Measurements from ENCODE around the gene MUSK. TPM values are rescaled to one million over a fixed set of nuclear protein-coding genes. Genes with fewer than 3 reads are reported as not detected.

The MUSK gene
- total and polyA plus RNA-seq, 2 of the 8 experiments (the other 6 are each of a cell fraction or from before 2014, with no cell fraction given) = not detected

GRCh38 chr9:110752766-110753165 is 84.2 kb downstream of the MUSK start:
- Histone ChIP-seq H3K14ac (ENCODE audit: insufficient read length) (no peak overlapping the region), H2AFZ (ENCODE audit: low read length) (no peak overlapping the region), H4K8ac (ENCODE audit: extremely low read depth, insufficient read depth, low read length) (no peak overlapping the region), H2BK20ac (ENCODE audit: low read length) (no peak overlapping the region), H3K9me3 (ENCODE audit: insufficient read depth in 2 of 2, low read depth in 1 of 2, low read length in 1 of 2) (no peaks in the 10 kb centered on the region), H3K79me2 (ENCODE audit: control insufficient read depth in 1 of 2, insufficient read depth in 2 of 2, low read length in 2 of 2) (no peaks in the 10 kb centered on the region), H3K23ac (ENCODE audit: insufficient read length) (no peak overlapping the region), H3K79me1 (ENCODE audit: low read depth, low read length) (no peaks in the 10 kb centered on the region), H3K27me3 (replicated peaks in 1 of 4; ENCODE audit: control insufficient read depth in 3 of 4, extremely low read depth in 1 of 4, insufficient read depth in 3 of 4, low read length in 3 of 4) (no peaks in the 10 kb centered on the region), H2BK12ac (ENCODE audit: low read depth, low read length) (no peak overlapping the region), H4K91ac (replicated peaks; ENCODE audit: insufficient read length, low read length) (no peak overlapping the region), H4K20me1 (replicated peaks in 1 of 2; ENCODE audit: control insufficient read depth in 1 of 2, insufficient read depth in 2 of 2, low read length in 2 of 2) (no peaks in the 10 kb centered on the region), H3K23me2 (ENCODE audit: low read depth, low read length) (no peaks in the 10 kb centered on the region; the same call in 1 of the 2 replicates), H3K27ac (ENCODE audit: low read depth, low read length) (no peak overlapping the region), H2BK5ac (ENCODE audit: low read depth, low read length) (no peak overlapping the region), H2BK120ac (replicated peaks; ENCODE audit: low read depth, low read length) (no peak overlapping the region), H3K4me3 (ENCODE audit: extremely low read depth in 1 of 4, insufficient read depth in 2 of 4, low read depth in 3 of 4, low read length in 4 of 4) (no peak overlapping the region), H2BK15ac (ENCODE audit: low read length) (no peak overlapping the region), H3K36me3 (ENCODE audit: control insufficient read depth in 2 of 4, insufficient read depth in 4 of 4, low read length in 3 of 4) (no peaks in the 10 kb centered on the region), H2AK5ac (ENCODE audit: low read depth, low read length) (no peak overlapping the region), H3K9ac (replicated peaks in 1 of 4; ENCODE audit: extremely low read depth in 1 of 4, low read depth in 3 of 4, low read length in 3 of 4) (no peak overlapping the region), H3K4me1 (replicated peaks in 1 of 4; ENCODE audit: control insufficient read depth in 3 of 4, insufficient read depth in 4 of 4, low read length in 3 of 4) (no peaks in the 10 kb centered on the region), H3K4ac (replicated peaks; ENCODE audit: insufficient read length, low read depth, low read length) (no peak overlapping the region), H4K5ac (ENCODE audit: insufficient read length, low read depth, low read length) (no peak overlapping the region), H3K4me2 (ENCODE audit: insufficient read depth in 1 of 2, low read depth in 2 of 2, low read length in 2 of 2) (no peak overlapping the region), H3K18ac (ENCODE audit: extremely low read depth, low read length) (no peak overlapping the region), H3K56ac (replicated peaks; ENCODE audit: insufficient read length, low read depth, low read length) (no peak overlapping the region)
- WGBS, 2 experiments (ENCODE audit: extremely low coverage in 1 of 2, insufficient coverage in 1 of 2, insufficient read length in 1 of 2, insufficient replicate concordance in 2 of 2, low coverage in 1 of 2, low lambda C conversion rate in 2 of 2, missing lambda C conversion rate in 1 of 2) = 100% methylated on average over 2 of the region's 2 CpGs; no CpG with 5 or more reads in 1 of the 2 experiments
- ChIA-PET CTCF (ENCODE audit: partially characterized antibody) (no interaction called here), POLR2A (ENCODE audit: partially characterized antibody) (no interaction called here)
- FAIRE-seq = no peak
- no peak for DNase-seq (ENCODE audit: low read depth in 1 of 2, low spot score in 2 of 2)
- no peak for TF ChIP-seq RFX5 (IDR thresholded peaks at IDR 0.05; ENCODE audit: borderline replicate concordance, low read depth, low read length)
- no peak for TF ChIP-seq NRF1 (IDR thresholded peaks at IDR 0.05; ENCODE audit: low read depth, low read length)
- TF ChIP-seq CBX5 (IDR thresholded peaks at IDR 0.05; ENCODE audit: low read depth, low read length) = no peak
- no peak for TF ChIP-seq SP2 (IDR thresholded peaks at IDR 0.05; ENCODE audit: low read length)
- TF ChIP-seq BACH1 (IDR thresholded peaks at IDR 0.05; ENCODE audit: low read length) = no peak
- TF ChIP-seq ZNF274 (IDR thresholded peaks at IDR 0.05; ENCODE audit: borderline replicate concordance, extremely low read depth, low read length) = no peak
- TF ChIP-seq BRCA1 (IDR thresholded peaks at IDR 0.05; ENCODE audit: low read depth, low read length) = no peak
- TF ChIP-seq ATF3 (IDR thresholded peaks at IDR 0.05; ENCODE audit: insufficient read depth, low read depth, low read length) = no peak
- TF ChIP-seq SP1 (IDR thresholded peaks at IDR 0.05; ENCODE audit: low read depth, low read length) = no peak
- no peak for TF ChIP-seq TBP (IDR thresholded peaks at IDR 0.05; ENCODE audit: low read depth, low read length)
- no peak for TF ChIP-seq EP300 (IDR thresholded peaks at IDR 0.05; ENCODE audit: borderline replicate concordance in 1 of 2, low read depth in 2 of 2, low read length in 2 of 2)
- no peak for TF ChIP-seq HDAC6 (IDR thresholded peaks at IDR 0.05; ENCODE audit: low read depth, low read length)
- no peak for TF ChIP-seq TAF1 (IDR thresholded peaks at IDR 0.05; ENCODE audit: low read depth, low read length)
- TF ChIP-seq FOSL1 (IDR thresholded peaks at IDR 0.05; ENCODE audit: insufficient read depth, low read depth, low read length) = no peak
- TF ChIP-seq NANOG (IDR thresholded peaks at IDR 0.05; ENCODE audit: insufficient read depth, low read depth, low read length, poor library complexity, severe bottlenecking) = no peak
